GM21526 (cell line): ENCODE measurements around the gene ERBB4.
"Not testable (repeated sequence)": the region's sequence is repeated elsewhere in the genome, so short reads cannot be mapped to it uniquely, and the experiment has no call there.

Source experiments
- ATAC-seq: cut with Tn5 transposase; IDR thresholded peaks from one replicate; pipeline ENCODE4 v1.9.1; 2021; ENCODE audit warnings: moderate library complexity; ENCODE audit not compliant: unreplicated experiment, low FRiP score

ERBB4 gene

GRCh38 chr2:212530373-212530772 is 8.2 kb downstream of the ERBB4 start:
- no peak for ATAC-seq

GRCh38 chr2:212528106-212528856 is 10.3 kb downstream of the ERBB4 start:
- no peak for ATAC-seq

- no peak for ATAC-seq
These were observed 12.5 kb downstream of the ERBB4 start for GRCh38 chr2:212526059-212526458.

GRCh38 chr2:212523756-212524155 is 14.8 kb downstream of the ERBB4 start:
- ATAC-seq, result no peak

GRCh38 chr2:212520340-212520739 is 18.3 kb downstream of the ERBB4 start:
- no peak for ATAC-seq

GRCh38 chr2:212517693-212518092 is 20.9 kb downstream of the ERBB4 start:
- ATAC-seq, result no peak

GRCh38 chr2:212505586-212505985 is 33.0 kb downstream of the ERBB4 start:
- ATAC-seq, result peak; percentile 70

GRCh38 chr2:212495046-212495445 is 43.6 kb downstream of the ERBB4 start:
- ATAC-seq, result no peak

GRCh38 chr2:212494418-212495020 is 44.1 kb downstream of the ERBB4 start:
- ATAC-seq, result no peak

- ATAC-seq, result peak; percentile 92
These were observed 48.8 kb downstream of the ERBB4 start for GRCh38 chr2:212489719-212490346.

GRCh38 chr2:212488611-212489010 is 50.0 kb downstream of the ERBB4 start:
- no peak for ATAC-seq

- ATAC-seq, result no peak
These were observed 54.0 kb downstream of the ERBB4 start for GRCh38 chr2:212484563-212485080.

- ATAC-seq, result no peak
These were observed 58.2 kb downstream of the ERBB4 start for GRCh38 chr2:212480447-212480846.

GRCh38 chr2:212477571-212477970 is 61.0 kb downstream of the ERBB4 start:
- no peak for ATAC-seq

GRCh38 chr2:212473211-212473610 is 65.4 kb downstream of the ERBB4 start:
- ATAC-seq, result no peak

- ATAC-seq, result not testable (repeated sequence)
These were observed 71.1 kb downstream of the ERBB4 start for GRCh38 chr2:212467551-212467950.

- ATAC-seq, result no peak
These were observed 73.1 kb downstream of the ERBB4 start for GRCh38 chr2:212465456-212465855.

GRCh38 chr2:212461708-212462107 is 76.9 kb downstream of the ERBB4 start:
- not testable (repeated sequence) for ATAC-seq

- no peak for ATAC-seq
These were observed 84.5 kb downstream of the ERBB4 start for GRCh38 chr2:212454149-212454548.

GRCh38 chr2:212451786-212452231 is 86.8 kb downstream of the ERBB4 start:
- ATAC-seq, result no peak

GRCh38 chr2:212448698-212449097 is 89.9 kb downstream of the ERBB4 start:
- no peak for ATAC-seq
